Astrocyte of the spinal cord (primary cell): ENCODE results near the gene CD79A.

Experiments used
- DNase-seq: peaks from one replicate; pipeline ENCODE4 v3.0.0; 2011; ENCODE audit warnings: low read depth, low spot score
- H3K4me3 ChIP-seq: 2 replicates; pipeline ENCODE4 v1.5.1; 2011; ENCODE audit warnings: low read depth, mild to moderate bottlenecking, low read length, moderate library complexity
- in situ Hi-C: cut with HindIII; loops from 2 replicates; pipeline ENCODE4 v1.10.0; 2017; ENCODE audit warnings: low sequenced_read_pairs
- TF ChIP-seq, protein P1 (sequence below): IDR thresholded peaks from 2 replicates; pipeline ENCODE4 v1.5.1; 2012; ENCODE audit warnings: low read depth, mild to moderate bottlenecking, low read length, inconsistent platforms

The CD79A gene

DNA sequence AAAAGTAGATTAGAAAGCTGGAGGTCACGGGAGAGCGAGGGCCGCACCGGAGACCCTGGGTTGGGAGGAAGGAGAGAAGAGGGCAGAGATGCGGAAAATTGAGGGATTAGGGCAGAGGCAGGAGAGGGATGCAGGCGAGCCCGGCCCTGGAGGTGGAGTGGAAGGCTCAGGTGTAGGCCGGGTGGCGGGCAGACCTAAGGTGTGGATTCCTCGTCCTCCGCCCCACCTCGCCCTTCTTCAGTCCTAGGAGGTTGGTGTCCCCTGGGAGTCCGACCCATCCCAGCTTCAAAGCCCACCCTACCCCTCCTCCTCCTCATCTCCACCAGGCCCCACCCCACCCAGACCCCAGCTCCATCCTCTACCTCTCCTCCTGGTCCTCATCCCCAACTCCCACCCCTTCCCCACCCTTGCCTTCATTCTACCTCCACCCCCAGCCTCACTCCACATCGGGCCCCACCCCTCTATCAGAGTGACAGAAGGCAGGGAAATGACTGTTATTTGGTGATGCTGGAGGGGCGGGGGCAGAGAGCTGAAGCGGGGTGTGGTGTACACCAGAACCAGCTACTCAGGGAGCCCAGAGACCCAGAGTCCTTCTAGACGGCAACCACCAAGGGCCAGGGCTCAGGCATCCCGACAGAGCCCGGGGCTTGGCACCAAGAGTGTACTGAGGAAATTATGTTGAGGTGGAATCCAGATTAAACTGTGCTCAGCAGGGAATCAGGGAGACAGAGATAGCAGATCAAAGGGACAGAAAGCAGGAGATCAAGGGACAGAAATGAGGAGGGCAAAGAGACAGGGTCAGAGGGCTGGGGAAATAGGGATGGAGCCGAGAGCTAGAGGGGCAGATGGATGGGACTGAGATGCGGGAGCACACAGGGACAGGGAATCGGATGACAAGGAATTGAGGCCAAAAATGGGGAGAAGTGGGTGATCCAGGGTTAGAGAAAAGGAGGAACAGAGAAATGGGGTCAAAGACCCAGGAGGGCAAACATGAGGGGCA is 44.8 kb downstream of the CD79A start:
- H3K4me3 ChIP-seq, result no peak overlapping the region
- no peak for DNase-seq
- TF ChIP-seq, protein P1, sequence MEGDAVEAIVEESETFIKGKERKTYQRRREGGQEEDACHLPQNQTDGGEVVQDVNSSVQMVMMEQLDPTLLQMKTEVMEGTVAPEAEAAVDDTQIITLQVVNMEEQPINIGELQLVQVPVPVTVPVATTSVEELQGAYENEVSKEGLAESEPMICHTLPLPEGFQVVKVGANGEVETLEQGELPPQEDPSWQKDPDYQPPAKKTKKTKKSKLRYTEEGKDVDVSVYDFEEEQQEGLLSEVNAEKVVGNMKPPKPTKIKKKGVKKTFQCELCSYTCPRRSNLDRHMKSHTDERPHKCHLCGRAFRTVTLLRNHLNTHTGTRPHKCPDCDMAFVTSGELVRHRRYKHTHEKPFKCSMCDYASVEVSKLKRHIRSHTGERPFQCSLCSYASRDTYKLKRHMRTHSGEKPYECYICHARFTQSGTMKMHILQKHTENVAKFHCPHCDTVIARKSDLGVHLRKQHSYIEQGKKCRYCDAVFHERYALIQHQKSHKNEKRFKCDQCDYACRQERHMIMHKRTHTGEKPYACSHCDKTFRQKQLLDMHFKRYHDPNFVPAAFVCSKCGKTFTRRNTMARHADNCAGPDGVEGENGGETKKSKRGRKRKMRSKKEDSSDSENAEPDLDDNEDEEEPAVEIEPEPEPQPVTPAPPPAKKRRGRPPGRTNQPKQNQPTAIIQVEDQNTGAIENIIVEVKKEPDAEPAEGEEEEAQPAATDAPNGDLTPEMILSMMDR, result no peak
- in situ Hi-C loops, result no loop called here

DNA sequence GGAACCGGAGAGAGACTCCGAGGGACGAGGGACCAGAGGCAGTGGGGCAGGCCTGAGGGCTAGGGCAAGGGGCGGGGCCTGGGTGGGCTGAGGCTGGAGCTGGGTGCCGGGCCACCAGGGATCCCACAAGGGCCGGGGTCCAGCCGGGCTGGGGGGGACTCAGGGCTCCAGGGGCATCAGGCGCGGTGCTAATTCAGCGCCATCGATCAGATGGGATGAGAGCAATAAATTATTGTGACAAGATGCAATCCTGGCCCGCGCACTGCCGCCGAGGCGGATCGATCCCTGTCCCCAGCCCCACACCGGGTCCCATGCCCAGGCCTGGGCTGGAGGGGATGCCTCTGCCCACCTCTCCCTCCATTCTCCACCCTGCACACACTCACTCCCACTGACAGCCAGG is 45.5 kb downstream of the CD79A start:
- DNase-seq, result no peak
- in situ Hi-C loops, result no loop called here
- no peak overlapping the region for H3K4me3 ChIP-seq
- TF ChIP-seq, protein P1, result no peak

DNA sequence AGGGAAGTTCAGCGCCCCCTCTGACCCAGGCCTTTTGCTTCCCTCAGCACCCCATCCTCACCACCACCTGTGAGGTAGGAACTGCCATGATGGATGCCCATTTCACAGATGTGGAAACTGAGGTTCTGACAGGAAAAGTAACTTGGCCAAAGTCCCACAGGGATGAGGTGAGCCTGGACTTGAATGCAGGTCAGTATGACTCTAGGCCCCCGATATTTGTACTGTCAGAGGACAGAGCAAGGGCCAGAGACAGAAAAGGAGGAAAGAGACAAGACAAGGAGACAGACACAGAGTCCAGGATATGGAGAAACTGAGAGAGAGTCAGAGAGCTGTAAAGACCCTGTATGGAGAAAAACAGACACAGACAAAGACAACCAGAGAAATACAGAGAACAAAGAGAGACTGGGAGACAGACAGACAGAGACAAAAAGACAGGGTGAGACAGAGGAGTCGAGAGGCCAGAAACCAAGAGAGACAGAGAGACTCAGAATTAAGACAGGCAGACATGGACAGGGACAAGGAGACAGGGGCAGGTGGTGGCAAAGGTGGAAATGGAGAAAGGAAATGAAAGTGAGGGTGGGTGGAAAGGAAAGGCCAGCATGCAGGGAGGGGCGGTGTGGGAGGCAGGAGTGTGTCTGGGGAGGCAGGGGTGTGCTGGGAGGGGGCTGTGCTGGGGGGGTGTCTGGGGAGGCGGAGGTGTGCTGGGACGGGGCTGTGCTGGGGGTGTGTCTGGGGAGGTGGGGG is 46.1 kb downstream of the CD79A start:
- H3K4me3 ChIP-seq, result no peak overlapping the region
- in situ Hi-C loops, result no loop called here
- no peak for DNase-seq
- TF ChIP-seq, protein P1, result no peak

DNA sequence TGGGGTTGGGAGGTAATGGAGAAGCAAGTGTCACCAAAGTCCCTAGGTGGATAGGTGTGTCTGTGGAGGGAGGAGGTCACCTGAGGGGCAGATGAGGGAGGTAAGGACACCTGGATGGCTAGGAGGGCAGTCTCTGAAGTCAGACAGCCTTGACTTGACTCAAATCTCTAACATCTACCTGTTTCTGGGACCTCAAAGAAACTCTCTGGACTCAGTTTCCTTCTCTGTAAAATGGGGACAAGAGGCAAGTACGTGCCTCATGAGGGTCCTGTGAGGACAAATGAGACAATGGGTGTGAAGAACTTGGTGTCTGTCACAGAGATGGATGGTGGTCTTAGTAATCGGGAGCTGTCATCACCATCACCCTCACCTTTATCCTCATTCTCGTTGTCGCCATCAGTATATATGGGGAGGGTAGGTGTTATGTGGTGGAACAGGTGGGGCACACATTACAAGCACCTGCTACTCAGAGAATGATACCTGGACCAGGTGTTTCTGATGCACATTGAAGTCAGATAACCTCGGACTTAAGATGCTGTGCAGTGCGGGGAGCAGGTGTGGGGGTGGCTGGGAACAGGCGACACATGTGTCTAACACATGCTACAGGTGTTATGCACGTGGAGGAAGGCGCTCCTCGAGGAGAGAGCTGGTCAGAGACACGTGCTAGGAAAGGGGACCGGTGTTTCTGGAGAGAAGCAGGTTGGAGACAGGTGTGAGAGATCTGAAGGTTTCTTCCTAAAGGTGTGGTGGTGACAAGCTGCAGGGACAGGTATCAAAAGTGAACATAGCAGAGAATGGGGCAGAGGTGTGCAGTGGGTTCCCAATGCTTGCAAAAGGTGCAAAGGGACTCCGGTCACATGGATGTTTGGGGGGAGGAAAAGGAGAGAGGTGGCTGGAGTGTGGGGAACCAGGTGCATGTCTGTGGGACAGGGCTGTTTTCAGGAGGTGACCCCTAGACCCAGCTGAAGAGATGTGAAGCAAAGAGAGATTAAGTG is 47.4 kb downstream of the CD79A start:
- H3K4me3 ChIP-seq, result no peak overlapping the region
- in situ Hi-C loops, result no loop called here
- no peak for DNase-seq
- TF ChIP-seq, protein P1, result no peak

DNA sequence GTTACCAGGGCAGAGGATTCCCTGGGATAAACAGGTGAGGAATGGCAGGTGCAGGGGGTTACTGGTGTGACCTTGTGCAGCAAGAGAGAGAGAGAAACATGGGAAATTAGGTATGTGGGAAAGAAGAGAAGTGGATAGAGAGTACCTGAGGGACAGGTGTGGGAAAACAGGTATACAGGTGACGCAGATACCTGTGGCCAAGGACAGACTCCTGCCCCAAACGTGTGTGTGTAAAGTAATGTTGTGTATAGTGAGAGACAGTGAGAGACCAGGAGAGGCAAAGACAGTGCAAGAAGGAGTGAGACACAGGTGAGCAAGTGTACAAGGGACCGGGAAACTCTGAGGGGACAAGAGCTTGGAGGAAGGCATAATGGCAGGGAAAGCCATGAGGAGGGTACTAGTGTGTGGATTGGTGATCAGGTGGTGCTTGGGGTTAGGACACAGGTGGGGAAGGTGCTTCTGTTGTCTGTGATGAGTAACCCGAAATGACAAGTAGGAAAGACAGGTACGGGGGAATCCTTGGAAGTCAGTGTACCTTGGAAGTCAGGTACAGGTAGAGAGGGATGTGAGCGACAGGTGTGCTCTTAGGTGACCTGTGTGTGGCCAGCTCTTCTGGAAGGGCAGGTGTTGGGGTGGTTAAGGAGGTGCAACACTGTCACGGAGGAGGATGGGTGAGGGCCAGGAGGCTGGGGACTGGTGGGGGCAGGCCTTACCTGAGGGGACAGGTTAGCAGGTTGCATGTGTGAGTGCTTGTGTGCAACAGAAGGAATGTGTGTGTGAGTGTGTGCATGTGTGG is 48.3 kb downstream of the CD79A start:
- TF ChIP-seq, protein P1, result no peak
- no peak overlapping the region for H3K4me3 ChIP-seq
- DNase-seq, result no peak
- in situ Hi-C loops, result no loop called here
